WTC11 (cell line): ENCODE measurements around the gene TRRAP. TPM values are rescaled to one million over a fixed set of nuclear protein-coding genes. Genes with fewer than 3 reads are reported as not detected.

Experiments
- ATAC-seq: fragments of 200-7000 bp; cut with Tn5 transposase; 2 replicates; pipeline ENCODE4 v1.10.0; 2021; ENCODE audit warnings: mild to moderate bottlenecking, moderate library complexity
- CTCF ChIA-PET: fragments of 300-600 bp; sonication (Branson Sonifier 250); formaldehyde crosslinking; loops from one replicate; lab custom pipeline; 2021; ENCODE audit warnings: antibody characterized with exemption; lab: Charles Lee
- POLR2A ChIA-PET: fragments of 350-600 bp; sonication (Branson Sonifier 250); formaldehyde crosslinking; loops from one replicate; lab custom pipeline; 2021; ENCODE audit warnings: antibody characterized with exemption; lab: Charles Lee
- DNase-seq: peaks from one replicate; pipeline ENCODE4 v3.0.0; 2021; ENCODE audit warnings: low spot score
- H3K27ac Mint-ChIP-seq: 2 replicates; pipeline ENCODE4 v1.8.0; 2021; ENCODE audit warnings: mixed read lengths
- H3K27me3 Mint-ChIP-seq: 2 replicates; pipeline ENCODE4 v1.8.0; 2021; ENCODE audit warnings: low read depth, mild to moderate bottlenecking, moderate library complexity, mixed read lengths
- H3K36me3 Mint-ChIP-seq: 2 replicates; pipeline ENCODE4 v1.8.0; 2021; ENCODE audit warnings: mixed read lengths
- H3K4me1 Mint-ChIP-seq: 2 replicates; pipeline ENCODE4 v1.8.0; 2022; ENCODE audit warnings: mixed read lengths
- H3K4me3 Mint-ChIP-seq: 2 replicates; pipeline ENCODE4 v1.8.0; 2021; ENCODE audit warnings: mild to moderate bottlenecking, moderate library complexity, mixed read lengths
- H3K9me3 Mint-ChIP-seq: 2 replicates; pipeline ENCODE4 v1.8.0; 2021; ENCODE audit warnings: mixed read lengths
- CBFB ChIP-seq: sonication (generic); formaldehyde crosslinking; IDR thresholded peaks from 2 replicates; pipeline ENCODE4 v1.8.1; 2022; ENCODE audit warnings: mild to moderate bottlenecking, low read depth, missing genetic modification reagents
- E2F1 ChIP-seq: sonication (generic); formaldehyde crosslinking; IDR thresholded peaks from 2 replicates; pipeline ENCODE4 v1.8.0; 2022; ENCODE audit warnings: mild to moderate bottlenecking, missing genetic modification reagents
- GTF2I ChIP-seq: fragments of 250-450 bp; sonication (Bioruptor Pico); conservative IDR thresholded peaks from 2 replicates; pipeline ENCODE4 v1.4.0; 2021; ENCODE audit warnings: mild to moderate bottlenecking
- IRF2 ChIP-seq: sonication (generic); formaldehyde crosslinking; IDR thresholded peaks from 2 replicates; pipeline ENCODE4 v1.8.0; 2022; ENCODE audit warnings: low read depth, missing genetic modification reagents, borderline replicate concordance
- NR1H2 ChIP-seq: sonication (generic); formaldehyde crosslinking; IDR thresholded peaks from 2 replicates; pipeline ENCODE4 v1.9.0; 2021; ENCODE audit warnings: mild to moderate bottlenecking, moderate library complexity, missing genetic modification reagents
- NR3C1 ChIP-seq: sonication (generic); formaldehyde crosslinking; conservative IDR thresholded peaks from 2 replicates; pipeline ENCODE4 v1.8.1; 2023; ENCODE audit warnings: low read depth, mild to moderate bottlenecking, missing genetic modification reagents
- PRRX2 ChIP-seq: fragments of 250-450 bp; sonication (Bioruptor Pico); IDR thresholded peaks from 2 replicates; pipeline ENCODE4 v1.8.0; 2021; ENCODE audit warnings: mild to moderate bottlenecking
- RELA ChIP-seq: sonication (generic); formaldehyde crosslinking; IDR thresholded peaks from 2 replicates; pipeline ENCODE4 v1.8.1; 2022; ENCODE audit warnings: missing genetic modification reagents, mild to moderate bottlenecking, borderline replicate concordance
- SMAD3 ChIP-seq: sonication (generic); formaldehyde crosslinking; IDR thresholded peaks from 2 replicates; pipeline ENCODE4 v1.8.0; 2022; ENCODE audit warnings: missing genetic modification reagents, mild to moderate bottlenecking, borderline replicate concordance
- STAT6 ChIP-seq: sonication (generic); formaldehyde crosslinking; conservative IDR thresholded peaks from 2 replicates; pipeline ENCODE4 v1.8.1; 2023; ENCODE audit warnings: mild to moderate bottlenecking, low read depth, missing genetic modification reagents, moderate library complexity
- TEAD1 ChIP-seq: sonication (generic); formaldehyde crosslinking; IDR thresholded peaks from 2 replicates; pipeline ENCODE4 v1.8.0; 2022; ENCODE audit warnings: mild to moderate bottlenecking, missing genetic modification reagents
- TEAD4 ChIP-seq: sonication (generic); formaldehyde crosslinking; IDR thresholded peaks from 2 replicates; pipeline ENCODE4 v1.8.0; 2022; ENCODE audit warnings: mild to moderate bottlenecking, missing genetic modification reagents
- ZBTB43 ChIP-seq: sonication (generic); formaldehyde crosslinking; IDR thresholded peaks from 2 replicates; pipeline ENCODE4 v1.8.1; 2023; ENCODE audit warnings: mild to moderate bottlenecking, missing genetic modification reagents
- ZNF416 ChIP-seq: fragments of 250-450 bp; sonication (Bioruptor Pico); IDR thresholded peaks from 2 replicates; pipeline ENCODE4 v1.9.0; 2021; ENCODE audit warnings: mild to moderate bottlenecking, inconsistent platforms
- total RNA-seq: library from RNA; stranded (reverse); gene quantifications from 3 replicates; pipeline ENCODE4 v1.2.3, GENCODE V29; 2021
- TF ChIP-seq, protein P1 (sequence below): fragments of 250-450 bp; sonication (Bioruptor Pico); conservative IDR thresholded peaks from 2 replicates; pipeline ENCODE4 v1.9.0; 2021; ENCODE audit warnings: mild to moderate bottlenecking
- TF ChIP-seq, protein P2 (sequence below): sonication (generic); formaldehyde crosslinking; IDR thresholded peaks from 2 replicates; pipeline ENCODE4 v1.8.1; 2022; ENCODE audit warnings: mild to moderate bottlenecking, missing genetic modification reagents, moderate library complexity, borderline replicate concordance
- TF ChIP-seq, protein P3 (sequence below): sonication (generic); formaldehyde crosslinking; IDR thresholded peaks from 2 replicates; pipeline ENCODE4 v1.8.1; 2023; ENCODE audit warnings: mild to moderate bottlenecking, missing genetic modification reagents, borderline replicate concordance

The TRRAP gene
- total RNA-seq, 1 experiment from 2014 or later: 46.5 TPM

- TF ChIP-seq, protein P1, sequence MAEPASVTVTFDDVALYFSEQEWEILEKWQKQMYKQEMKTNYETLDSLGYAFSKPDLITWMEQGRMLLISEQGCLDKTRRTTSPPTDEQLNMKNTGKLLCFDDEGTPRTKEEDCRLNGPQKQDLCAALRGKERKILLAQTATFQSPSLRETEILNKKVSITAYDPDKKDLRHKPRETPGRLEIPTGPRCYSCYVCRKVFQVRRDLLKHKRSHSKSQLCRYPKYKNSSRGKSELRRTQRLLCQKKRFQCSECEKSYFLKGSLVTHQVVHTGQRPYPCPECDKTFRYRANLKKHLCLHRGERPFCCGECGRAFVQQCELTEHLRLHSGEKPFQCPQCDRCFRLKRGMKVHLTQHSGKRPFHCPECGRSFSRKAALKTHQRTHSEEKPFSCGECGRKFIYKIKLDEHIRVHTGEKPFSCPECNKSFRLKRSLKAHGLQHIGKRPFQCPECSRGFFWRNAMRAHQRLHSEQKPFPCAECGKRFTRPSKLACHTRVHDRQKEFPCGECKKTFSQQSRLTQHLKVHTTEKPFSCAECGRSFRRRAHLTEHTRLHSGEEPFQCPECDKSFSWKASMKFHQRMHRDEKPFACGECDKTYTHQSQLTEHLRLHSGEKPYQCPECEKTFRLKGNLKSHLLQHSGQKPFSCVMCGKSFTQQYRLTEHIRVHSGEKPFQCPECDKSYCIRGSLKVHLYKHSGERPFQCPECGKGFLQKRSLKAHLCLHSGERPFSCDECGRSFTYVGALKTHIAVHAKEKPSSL (CRISPR knock-in tag): no peak
These were observed 95.9 kb downstream of the TRRAP start (continued) for GRCh38 chr7:98974205-98974604.

GRCh38 chr7:98974906-98975816 is 96.8 kb downstream of the TRRAP start:
- Mint-ChIP-seq H3K4me1 (no peaks in the 10 kb centered on the region), H3K36me3 (peaks cover 80% of the 10 kb centered on the region), H3K27ac (no peak overlapping the region), H3K4me3 (no peak overlapping the region), H3K9me3 (no peaks in the 10 kb centered on the region), H3K27me3 (no peaks in the 10 kb centered on the region)
- CTCF ChIA-PET: no interaction called here
- POLR2A ChIA-PET: no interaction called here
- no peak for DNase-seq
- ATAC-seq: no peak
- TF ChIP-seq TEAD4 (CRISPR knock-in tag) (no peak), GTF2I (CRISPR knock-in tag) (no peak), STAT6 (CRISPR knock-in tag) (no peak), RELA (CRISPR knock-in tag) (no peak), ZBTB43 (no peak), NR3C1 (CRISPR knock-in tag) (no peak), SMAD3 (no peak), ZNF416 (CRISPR knock-in tag) (no peak), E2F1 (CRISPR knock-in tag) (no peak)
- TF ChIP-seq, protein P2, sequence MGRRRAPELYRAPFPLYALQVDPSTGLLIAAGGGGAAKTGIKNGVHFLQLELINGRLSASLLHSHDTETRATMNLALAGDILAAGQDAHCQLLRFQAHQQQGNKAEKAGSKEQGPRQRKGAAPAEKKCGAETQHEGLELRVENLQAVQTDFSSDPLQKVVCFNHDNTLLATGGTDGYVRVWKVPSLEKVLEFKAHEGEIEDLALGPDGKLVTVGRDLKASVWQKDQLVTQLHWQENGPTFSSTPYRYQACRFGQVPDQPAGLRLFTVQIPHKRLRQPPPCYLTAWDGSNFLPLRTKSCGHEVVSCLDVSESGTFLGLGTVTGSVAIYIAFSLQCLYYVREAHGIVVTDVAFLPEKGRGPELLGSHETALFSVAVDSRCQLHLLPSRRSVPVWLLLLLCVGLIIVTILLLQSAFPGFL (CRISPR knock-in tag): no peak

- H3K4me1 Mint-ChIP-seq: no peaks in the 10 kb centered on the region
- ChIA-PET POLR2A (no interaction called here), CTCF (no interaction called here)
- DNase-seq (no peak), ATAC-seq (no peak)
- peaks cover 81% of the 10 kb centered on the region for H3K36me3 Mint-ChIP-seq
- no peak overlapping the region for H3K4me3 Mint-ChIP-seq
- no peaks in the 10 kb centered on the region for H3K27me3 Mint-ChIP-seq
- no peak overlapping the region for H3K27ac Mint-ChIP-seq
- H3K9me3 Mint-ChIP-seq: no peaks in the 10 kb centered on the region
- TF ChIP-seq CBFB (CRISPR knock-in tag) (no peak), NR1H2 (CRISPR knock-in tag) (no peak), IRF2 (no peak), TEAD1 (no peak), PRRX2 (CRISPR knock-in tag) (no peak)
- TF ChIP-seq, protein P3, sequence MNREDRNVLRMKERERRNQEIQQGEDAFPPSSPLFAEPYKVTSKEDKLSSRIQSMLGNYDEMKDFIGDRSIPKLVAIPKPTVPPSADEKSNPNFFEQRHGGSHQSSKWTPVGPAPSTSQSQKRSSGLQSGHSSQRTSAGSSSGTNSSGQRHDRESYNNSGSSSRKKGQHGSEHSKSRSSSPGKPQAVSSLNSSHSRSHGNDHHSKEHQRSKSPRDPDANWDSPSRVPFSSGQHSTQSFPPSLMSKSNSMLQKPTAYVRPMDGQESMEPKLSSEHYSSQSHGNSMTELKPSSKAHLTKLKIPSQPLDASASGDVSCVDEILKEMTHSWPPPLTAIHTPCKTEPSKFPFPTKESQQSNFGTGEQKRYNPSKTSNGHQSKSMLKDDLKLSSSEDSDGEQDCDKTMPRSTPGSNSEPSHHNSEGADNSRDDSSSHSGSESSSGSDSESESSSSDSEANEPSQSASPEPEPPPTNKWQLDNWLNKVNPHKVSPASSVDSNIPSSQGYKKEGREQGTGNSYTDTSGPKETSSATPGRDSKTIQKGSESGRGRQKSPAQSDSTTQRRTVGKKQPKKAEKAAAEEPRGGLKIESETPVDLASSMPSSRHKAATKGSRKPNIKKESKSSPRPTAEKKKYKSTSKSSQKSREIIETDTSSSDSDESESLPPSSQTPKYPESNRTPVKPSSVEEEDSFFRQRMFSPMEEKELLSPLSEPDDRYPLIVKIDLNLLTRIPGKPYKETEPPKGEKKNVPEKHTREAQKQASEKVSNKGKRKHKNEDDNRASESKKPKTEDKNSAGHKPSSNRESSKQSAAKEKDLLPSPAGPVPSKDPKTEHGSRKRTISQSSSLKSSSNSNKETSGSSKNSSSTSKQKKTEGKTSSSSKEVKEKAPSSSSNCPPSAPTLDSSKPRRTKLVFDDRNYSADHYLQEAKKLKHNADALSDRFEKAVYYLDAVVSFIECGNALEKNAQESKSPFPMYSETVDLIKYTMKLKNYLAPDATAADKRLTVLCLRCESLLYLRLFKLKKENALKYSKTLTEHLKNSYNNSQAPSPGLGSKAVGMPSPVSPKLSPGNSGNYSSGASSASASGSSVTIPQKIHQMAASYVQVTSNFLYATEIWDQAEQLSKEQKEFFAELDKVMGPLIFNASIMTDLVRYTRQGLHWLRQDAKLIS (CRISPR knock-in tag): no peak
These were observed 98.3 kb downstream of the TRRAP start for GRCh38 chr7:98976396-98977185.
